WTC11 (cell line): Measurements from ENCODE around the gene C9orf50. TPM values are rescaled to one million over a fixed set of nuclear protein-coding genes. Genes with fewer than 3 reads are reported as not detected.

Experiments
- ATAC-seq: fragments of 200-7000 bp; cut with Tn5 transposase; 2 replicates; pipeline ENCODE4 v1.10.0; 2021; ENCODE audit warnings: mild to moderate bottlenecking, moderate library complexity
- CTCF ChIA-PET: fragments of 300-600 bp; sonication (Branson Sonifier 250); formaldehyde crosslinking; loops from one replicate; lab custom pipeline; 2021; ENCODE audit warnings: antibody characterized with exemption; lab: Charles Lee
- POLR2A ChIA-PET: fragments of 350-600 bp; sonication (Branson Sonifier 250); formaldehyde crosslinking; loops from one replicate; lab custom pipeline; 2021; ENCODE audit warnings: antibody characterized with exemption; lab: Charles Lee
- DNase-seq: peaks from one replicate; pipeline ENCODE4 v3.0.0; 2021; ENCODE audit warnings: low spot score
- H3K27ac Mint-ChIP-seq: 2 replicates; pipeline ENCODE4 v1.8.0; 2021; ENCODE audit warnings: mixed read lengths
- H3K27me3 Mint-ChIP-seq: 2 replicates; pipeline ENCODE4 v1.8.0; 2021; ENCODE audit warnings: low read depth, mild to moderate bottlenecking, moderate library complexity, mixed read lengths
- H3K36me3 Mint-ChIP-seq: 2 replicates; pipeline ENCODE4 v1.8.0; 2021; ENCODE audit warnings: mixed read lengths
- H3K4me1 Mint-ChIP-seq: 2 replicates; pipeline ENCODE4 v1.8.0; 2022; ENCODE audit warnings: mixed read lengths
- H3K4me3 Mint-ChIP-seq: 2 replicates; pipeline ENCODE4 v1.8.0; 2021; ENCODE audit warnings: mild to moderate bottlenecking, moderate library complexity, mixed read lengths
- H3K9me3 Mint-ChIP-seq: 2 replicates; pipeline ENCODE4 v1.8.0; 2021; ENCODE audit warnings: mixed read lengths
- AFF4 ChIP-seq: sonication (generic); formaldehyde crosslinking; IDR thresholded peaks from 2 replicates; pipeline ENCODE4 v1.8.1; 2023; ENCODE audit warnings: mild to moderate bottlenecking, missing genetic modification reagents, borderline replicate concordance
- ATF2 ChIP-seq: sonication (generic); formaldehyde crosslinking; IDR thresholded peaks from 2 replicates; pipeline ENCODE4 v1.8.1; 2022; ENCODE audit warnings: low read depth, missing genetic modification reagents, borderline replicate concordance
- ATF3 ChIP-seq: sonication (generic); formaldehyde crosslinking; conservative IDR thresholded peaks from 2 replicates; pipeline ENCODE4 v1.8.1; 2022; ENCODE audit warnings: mild to moderate bottlenecking, missing genetic modification reagents
- CREB1 ChIP-seq: sonication (generic); formaldehyde crosslinking; IDR thresholded peaks from 2 replicates; pipeline ENCODE4 v1.8.0; 2023; ENCODE audit warnings: mild to moderate bottlenecking, missing genetic modification reagents
- CREM ChIP-seq: sonication (generic); formaldehyde crosslinking; IDR thresholded peaks from 2 replicates; pipeline ENCODE4 v1.8.1; 2022; ENCODE audit warnings: mild to moderate bottlenecking, missing genetic modification reagents, moderate library complexity
- ELF4 ChIP-seq: sonication (generic); formaldehyde crosslinking; IDR thresholded peaks from 2 replicates; pipeline ENCODE4 v1.8.1; 2022; ENCODE audit warnings: low read depth, mild to moderate bottlenecking, moderate library complexity, missing genetic modification reagents
- ETV6 ChIP-seq: sonication (generic); formaldehyde crosslinking; IDR thresholded peaks from 2 replicates; pipeline ENCODE4 v1.8.1; 2022; ENCODE audit warnings: mild to moderate bottlenecking, missing genetic modification reagents
- FOXJ3 ChIP-seq: sonication (generic); formaldehyde crosslinking; IDR thresholded peaks from 2 replicates; pipeline ENCODE4 v1.9.0; 2021; ENCODE audit warnings: missing genetic modification reagents, mild to moderate bottlenecking, borderline replicate concordance
- FOXP4 ChIP-seq: sonication (generic); formaldehyde crosslinking; IDR thresholded peaks from 2 replicates; pipeline ENCODE4 v1.8.0; 2022; ENCODE audit warnings: mild to moderate bottlenecking, missing genetic modification reagents
- GABPB1 ChIP-seq: sonication (generic); formaldehyde crosslinking; IDR thresholded peaks from 2 replicates; pipeline ENCODE4 v1.8.1; 2023; ENCODE audit warnings: mild to moderate bottlenecking, missing genetic modification reagents
- IRF1 ChIP-seq: sonication (generic); formaldehyde crosslinking; IDR thresholded peaks from 2 replicates; pipeline ENCODE4 v1.8.0; 2023; ENCODE audit warnings: missing genetic modification reagents
- PRDM15 ChIP-seq: sonication (generic); formaldehyde crosslinking; IDR thresholded peaks from 2 replicates; pipeline ENCODE4 v1.8.0; 2022; ENCODE audit warnings: missing genetic modification reagents
- PRRX2 ChIP-seq: fragments of 250-450 bp; sonication (Bioruptor Pico); IDR thresholded peaks from 2 replicates; pipeline ENCODE4 v1.8.0; 2021; ENCODE audit warnings: mild to moderate bottlenecking
- RORB ChIP-seq: fragments of 250-450 bp; sonication (Bioruptor Pico); IDR thresholded peaks from 2 replicates; pipeline ENCODE4 v1.9.0; 2021; ENCODE audit warnings: mild to moderate bottlenecking
- SMAD3 ChIP-seq: sonication (generic); formaldehyde crosslinking; IDR thresholded peaks from 2 replicates; pipeline ENCODE4 v1.8.0; 2022; ENCODE audit warnings: missing genetic modification reagents, mild to moderate bottlenecking, borderline replicate concordance
- TCF7 ChIP-seq: sonication (generic); formaldehyde crosslinking; IDR thresholded peaks from 2 replicates; pipeline ENCODE4 v1.8.0; 2022; ENCODE audit warnings: mild to moderate bottlenecking, low read depth, missing genetic modification reagents, moderate library complexity
- TEAD1 ChIP-seq: sonication (generic); formaldehyde crosslinking; IDR thresholded peaks from 2 replicates; pipeline ENCODE4 v1.8.0; 2022; ENCODE audit warnings: mild to moderate bottlenecking, missing genetic modification reagents
- TEAD4 ChIP-seq: sonication (generic); formaldehyde crosslinking; IDR thresholded peaks from 2 replicates; pipeline ENCODE4 v1.8.0; 2022; ENCODE audit warnings: mild to moderate bottlenecking, missing genetic modification reagents
- TP53 ChIP-seq: sonication (generic); formaldehyde crosslinking; IDR thresholded peaks from 2 replicates; pipeline ENCODE4 v1.8.1; 2023; ENCODE audit warnings: mild to moderate bottlenecking, missing genetic modification reagents
- ZNF219 ChIP-seq: sonication (generic); formaldehyde crosslinking; IDR thresholded peaks from 2 replicates; pipeline ENCODE4 v1.8.0; 2023; ENCODE audit warnings: missing genetic modification reagents, mild to moderate bottlenecking, borderline replicate concordance
- ZNF396 ChIP-seq: fragments of 250-450 bp; sonication (Bioruptor Pico); IDR thresholded peaks from 2 replicates; pipeline ENCODE4 v1.8.0; 2021; ENCODE audit warnings: mild to moderate bottlenecking, moderate library complexity, borderline replicate concordance
- total RNA-seq: library from RNA; stranded (reverse); gene quantifications from 3 replicates; pipeline ENCODE4 v1.2.3, GENCODE V29; 2021

Gene C9orf50
- total RNA-seq, 1 experiment from 2014 or later: 0.11 TPM

GRCh38 chr9:129644902-129645301 is 24.0 kb upstream of the C9orf50 start:
- Mint-ChIP-seq H3K4me3 (no peak overlapping the region), H3K4me1 (peaks cover 14% of the 10 kb centered on the region), H3K36me3 (no peaks in the 10 kb centered on the region), H3K27me3 (no peaks in the 10 kb centered on the region; the same call in 1 of the 2 replicates), H3K9me3 (peaks cover 8% of the 10 kb centered on the region), H3K27ac (no peak overlapping the region)
- ChIA-PET CTCF (no interaction called here), POLR2A (no interaction called here)
- TF ChIP-seq RORB (CRISPR knock-in tag) (no peak), TCF7 (CRISPR knock-in tag) (no peak), ZNF219 (CRISPR knock-in tag) (no peak), ETV6 (CRISPR knock-in tag) (no peak), PRRX2 (CRISPR knock-in tag) (no peak), SMAD3 (CRISPR knock-in tag) (no peak), ZNF396 (CRISPR knock-in tag) (no peak), IRF1 (CRISPR knock-in tag) (no peak), CREM (no peak), AFF4 (no peak), GABPB1 (CRISPR knock-in tag) (no peak), ELF4 (CRISPR knock-in tag) (no peak), TEAD1 (CRISPR knock-in tag) (no peak), ATF2 (CRISPR knock-in tag) (no peak), CREB1 (CRISPR knock-in tag) (no peak), TEAD4 (CRISPR knock-in tag) (no peak)
- DNase-seq: no peak
- no peak for ATAC-seq

- ATAC-seq: no peak
- no peaks in the 10 kb centered on the region for H3K36me3 Mint-ChIP-seq
- H3K4me1 Mint-ChIP-seq: peaks cover 14% of the 10 kb centered on the region
- no peak for DNase-seq
- ChIA-PET CTCF (interaction anchor here (1.3 kb wide), 1 partner anchor 146 kb away, joined by 4 read pairs; no protein-coding TSS in a partner anchor), POLR2A (no interaction called here)
- no peaks in the 10 kb centered on the region; the same call in 1 of the 2 replicates for H3K27me3 Mint-ChIP-seq
- no peak overlapping the region for H3K27ac Mint-ChIP-seq
- H3K9me3 Mint-ChIP-seq: peaks cover 8% of the 10 kb centered on the region
- H3K4me3 Mint-ChIP-seq: no peak overlapping the region
- TF ChIP-seq PRDM15 (CRISPR knock-in tag): no peak
- no peak for TF ChIP-seq FOXJ3 (CRISPR knock-in tag)
- no peak for TF ChIP-seq FOXP4 (CRISPR knock-in tag)
- no peak for TF ChIP-seq ATF3 (CRISPR knock-in tag)
- TF ChIP-seq TP53 (CRISPR knock-in tag): no peak
- no peak for TF ChIP-seq AFF4
Measured at GRCh38 chr9:129644365-129644764, 23.5 kb upstream of the C9orf50 start.
